HepG2 (cell line): ENCODE results near the gene CD3G. TPM values are rescaled to one million over a fixed set of nuclear protein-coding genes. Genes with fewer than 3 reads are reported as not detected.

ENCODE experiments used
- AKAP8 ChIP-seq: sonication (generic); formaldehyde crosslinking; IDR thresholded peaks from 2 replicates; pipeline ENCODE4 v1.5.1; 2020; ENCODE audit warnings: mild to moderate bottlenecking, missing genetic modification reagents
- ELF3 ChIP-seq: IDR thresholded peaks from 2 replicates; pipeline ENCODE4 v1.6.1; 2016; ENCODE audit warnings: missing genetic modification reagents, missing compliant biosample characterization
- IKZF5 ChIP-seq: IDR thresholded peaks from 2 replicates; pipeline ENCODE4 v1.6.1; 2018; ENCODE audit warnings: missing genetic modification reagents, mild to moderate bottlenecking, missing compliant biosample characterization
- RERE ChIP-seq: IDR thresholded peaks from 2 replicates; pipeline ENCODE4 v1.6.1; 2016; ENCODE audit warnings: low read depth, missing genetic modification reagents, missing compliant biosample characterization
- STAT6 ChIP-seq: sonication (generic); formaldehyde crosslinking; IDR thresholded peaks from 2 replicates; pipeline ENCODE4 v1.4.0; 2020; ENCODE audit warnings: missing genetic modification reagents, mild to moderate bottlenecking, borderline replicate concordance
- THAP7 ChIP-seq: sonication (generic); formaldehyde crosslinking; IDR thresholded peaks from 2 replicates; pipeline ENCODE4 v1.8.1; 2023; ENCODE audit warnings: mild to moderate bottlenecking, missing genetic modification reagents
- ZBTB40 ChIP-seq, 2 experiments: fragments of 450-650 bp in 1 of 2; sonication (generic) in 1 of 2; formaldehyde crosslinking in 1 of 2; IDR thresholded peaks; 2 replicates each; pipeline versions ENCODE4 v1.6.1 to v1.8.0; 2016 to 2022; ENCODE audit warnings: antibody characterized with exemption in 1 of 2, mild to moderate bottlenecking in 1 of 2, missing genetic modification reagents in 1 of 2
- polyA plus RNA-seq, 8 experiments: library from polyadenylated mRNA; depleted of rRNA in 3 of 8; stranded (reverse) in 7 of 8; unstranded in 1 of 8; fragments of >200 nt; fragmentation: Illumina TruSeq in 4 of 8; extraction: Trizol in 4 of 8; gene quantifications; 2 replicates each; pipeline versions ENCODE4 v1.2.1 to v1.2.3, GENCODE V29; 2011 to 2016; ENCODE audit warnings: low read depth in 4 of 8, missing spikeins in 1 of 8, mixed read lengths in 1 of 8; ENCODE audit not compliant: insufficient read depth in 1 of 8
- total RNA-seq, 5 experiments: library from RNA; depleted of rRNA; stranded (reverse); fragments of >200 nt; fragmentation: Illumina TruSeq; extraction: Trizol; gene quantifications; 2 replicates each; pipeline ENCODE4 v1.2.3, GENCODE V29; 2016; ENCODE audit warnings: low read depth in 1 of 5

CD3G gene
- total and polyA plus RNA-seq, 2 of the 13 experiments (the other 11 are each of a cell fraction or from before 2014, with no cell fraction given), result not detected

GRCh38 chr11:118401151-118401879 is 57.2 kb downstream of the CD3G start, which contains the start of gene ATP5MG (continued):
- TF ChIP-seq RERE (CRISPR knock-in tag) (no peak), AKAP8 (CRISPR knock-in tag) (0 out of 2 replicates have a peak, but pooled peaks have one; percentile 24), ELF3 (CRISPR knock-in tag) (peak; percentile 47), ZBTB40 (IDR thresholded peaks at IDR 0.05) (no peak), ZBTB40 (CRISPR knock-in tag; IDR thresholded peaks at IDR 0.05) (peak; percentile 48; the same call in 1 of the 2 replicates), STAT6 (CRISPR knock-in tag) (peak; percentile 35; the same call in 1 of the 2 replicates), THAP7 (CRISPR knock-in tag) (0 out of 2 replicates have a peak, but pooled peaks have one; percentile 29), IKZF5 (CRISPR knock-in tag) (peak; percentile 50; the same call in 1 of the 2 replicates)
